ENCODE data around the gene DAAM2.

Gene DAAM2

DNA sequence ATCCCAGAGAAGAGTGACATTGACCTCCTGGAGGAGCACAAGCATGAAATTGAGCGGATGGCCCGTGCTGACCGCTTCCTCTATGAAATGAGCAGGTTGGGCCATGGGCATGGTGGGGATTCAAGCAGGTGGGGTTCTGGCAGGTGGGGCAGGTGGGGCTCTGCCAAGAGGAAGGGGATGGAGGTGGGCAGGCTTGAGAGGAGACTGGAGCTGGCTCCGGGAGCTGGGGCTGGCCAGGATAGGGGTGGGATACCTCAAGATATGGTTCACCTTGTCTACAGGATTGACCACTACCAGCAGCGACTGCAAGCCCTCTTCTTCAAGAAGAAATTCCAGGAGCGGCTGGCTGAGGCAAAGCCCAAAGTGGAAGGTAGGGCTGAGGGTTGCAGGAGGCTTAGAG is 99.2 kb downstream of the DAAM2 start:
- H3K36me3 ChIP-seq (ENCODE audit: control insufficient read depth in 1 of 2, insufficient read depth in 2 of 2, low read length in 2 of 2), result no peaks in the 10 kb centered on the region
- no peaks in the 10 kb centered on the region for H3K4me1 ChIP-seq (ENCODE audit: control insufficient read depth in 1 of 2, insufficient read depth in 2 of 2, low read length in 2 of 2)
- H3K9me3 ChIP-seq (ENCODE audit: control insufficient read depth in 1 of 2, low read length in 2 of 2), result no peaks in the 10 kb centered on the region
- no peak overlapping the region for H3K4me3 ChIP-seq (ENCODE audit: low read depth in 1 of 2, low read length in 2 of 2)
- H3K27ac ChIP-seq (ENCODE audit: low read depth, low read length), result no peak overlapping the region
- no peak overlapping the region for H3K9ac ChIP-seq (ENCODE audit: low read depth in 1 of 2, low read length in 2 of 2)
- no peaks in the 10 kb centered on the region for H3K27me3 ChIP-seq (ENCODE audit: control insufficient read depth in 1 of 2, insufficient read depth in 2 of 2, low read length in 2 of 2)

DNA sequence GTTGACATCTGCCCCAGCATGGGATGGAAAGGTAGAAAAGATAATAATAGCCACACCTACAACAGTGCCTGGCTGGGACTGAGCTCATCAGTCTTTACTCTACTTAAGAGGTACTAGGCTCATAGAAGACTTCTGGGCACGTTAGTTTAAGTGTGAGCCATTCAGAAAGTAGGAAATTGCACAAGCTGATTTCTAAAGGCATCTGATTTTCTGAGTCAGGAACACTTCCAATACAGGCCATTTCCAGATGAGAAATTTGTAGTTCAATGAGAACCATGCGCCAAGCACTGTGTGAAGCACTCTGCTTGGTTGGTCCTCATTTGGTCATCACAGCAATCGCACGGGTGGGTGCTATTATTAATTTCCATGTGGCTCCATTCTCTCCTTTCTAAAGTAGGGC is 99.8 kb downstream of the DAAM2 start:
- Histone ChIP-seq H3K4me3 (ENCODE audit: low read depth in 1 of 2, low read length in 2 of 2) (no peak overlapping the region), H3K27ac (ENCODE audit: low read depth, low read length) (no peak overlapping the region), H3K27me3 (ENCODE audit: control insufficient read depth in 1 of 2, insufficient read depth in 2 of 2, low read length in 2 of 2) (no peaks in the 10 kb centered on the region), H3K36me3 (ENCODE audit: control insufficient read depth in 1 of 2, insufficient read depth in 2 of 2, low read length in 2 of 2) (no peaks in the 10 kb centered on the region), H3K9me3 (ENCODE audit: control insufficient read depth in 1 of 2, low read length in 2 of 2) (no peaks in the 10 kb centered on the region), H3K9ac (ENCODE audit: low read depth in 1 of 2, low read length in 2 of 2) (no peak overlapping the region), H3K4me1 (ENCODE audit: control insufficient read depth in 1 of 2, insufficient read depth in 2 of 2, low read length in 2 of 2) (no peaks in the 10 kb centered on the region)

DNA sequence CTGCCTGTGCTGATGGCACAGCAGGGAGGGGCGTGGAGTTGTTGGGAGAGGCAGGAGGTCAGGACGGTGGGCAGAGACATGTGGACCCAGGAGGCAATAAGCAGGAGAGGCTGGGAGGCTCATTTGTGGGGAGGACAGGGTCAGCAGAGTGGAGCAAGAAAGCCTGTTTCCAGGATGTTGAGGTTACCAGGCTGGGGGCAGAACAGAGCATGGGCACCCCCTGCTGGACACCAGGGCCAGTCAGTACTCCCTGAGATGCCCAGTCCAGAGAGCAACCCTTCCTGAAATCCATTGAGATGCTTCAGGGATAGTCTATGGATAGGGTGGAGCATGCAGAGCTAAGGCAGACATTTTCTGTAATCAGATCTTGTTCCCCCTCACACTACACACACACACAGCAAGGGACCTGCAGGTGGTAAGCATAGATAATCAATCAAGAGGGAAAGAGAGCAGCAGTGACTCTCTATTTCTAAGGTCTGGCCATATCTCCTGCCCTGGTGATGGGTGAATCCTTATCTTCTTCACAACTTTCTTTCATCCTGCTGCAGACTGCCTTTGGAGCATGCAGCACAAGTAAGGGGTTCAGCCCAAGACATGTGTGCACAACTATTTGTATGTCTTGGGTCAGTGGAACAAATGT is 100.4 kb downstream of the DAAM2 start:
- Histone ChIP-seq H3K27me3 (ENCODE audit: control insufficient read depth in 1 of 2, insufficient read depth in 2 of 2, low read length in 2 of 2) (no peaks in the 10 kb centered on the region), H3K9ac (ENCODE audit: low read depth in 1 of 2, low read length in 2 of 2) (no peak overlapping the region), H3K27ac (ENCODE audit: low read depth, low read length) (no peak overlapping the region), H3K4me1 (ENCODE audit: control insufficient read depth in 1 of 2, insufficient read depth in 2 of 2, low read length in 2 of 2) (no peaks in the 10 kb centered on the region), H3K9me3 (ENCODE audit: control insufficient read depth in 1 of 2, low read length in 2 of 2) (no peaks in the 10 kb centered on the region), H3K36me3 (ENCODE audit: control insufficient read depth in 1 of 2, insufficient read depth in 2 of 2, low read length in 2 of 2) (peaks cover 0 to 4% of the 10 kb centered on the region in 2 donors), H3K4me3 (ENCODE audit: low read depth in 1 of 2, low read length in 2 of 2) (no peak overlapping the region)

DNA sequence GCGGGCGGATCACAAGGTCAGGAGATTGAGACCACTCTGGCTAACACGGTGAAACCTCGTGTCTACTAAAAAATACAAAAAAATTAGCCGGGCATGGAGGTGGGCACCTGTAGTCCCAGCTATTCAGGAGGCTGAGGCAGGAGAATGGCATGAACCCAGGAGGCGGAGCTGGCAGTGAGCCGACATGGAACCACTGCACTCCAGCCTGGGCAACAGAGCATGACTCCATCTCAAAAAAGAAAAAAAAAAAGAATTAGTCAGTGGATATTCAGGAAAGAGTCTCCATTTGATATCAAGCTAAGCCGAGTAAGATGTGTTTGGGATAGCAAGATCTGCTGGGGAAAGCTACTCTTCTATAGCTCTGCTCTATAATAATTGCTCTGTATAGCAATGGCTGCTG is 101.1 kb downstream of the DAAM2 start:
- Histone ChIP-seq H3K36me3 (ENCODE audit: control insufficient read depth in 1 of 2, insufficient read depth in 2 of 2, low read length in 2 of 2) (peaks cover 0 to 4% of the 10 kb centered on the region in 2 donors), H3K27me3 (ENCODE audit: control insufficient read depth in 1 of 2, insufficient read depth in 2 of 2, low read length in 2 of 2) (no peaks in the 10 kb centered on the region), H3K9ac (ENCODE audit: low read depth in 1 of 2, low read length in 2 of 2) (no peak overlapping the region), H3K4me1 (ENCODE audit: control insufficient read depth in 1 of 2, insufficient read depth in 2 of 2, low read length in 2 of 2) (peaks cover 0 to 4% of the 10 kb centered on the region in 2 donors), H3K9me3 (ENCODE audit: control insufficient read depth in 1 of 2, low read length in 2 of 2) (no peaks in the 10 kb centered on the region), H3K4me3 (ENCODE audit: low read depth in 1 of 2, low read length in 2 of 2) (no peak overlapping the region), H3K27ac (ENCODE audit: low read depth, low read length) (no peak overlapping the region)

DNA sequence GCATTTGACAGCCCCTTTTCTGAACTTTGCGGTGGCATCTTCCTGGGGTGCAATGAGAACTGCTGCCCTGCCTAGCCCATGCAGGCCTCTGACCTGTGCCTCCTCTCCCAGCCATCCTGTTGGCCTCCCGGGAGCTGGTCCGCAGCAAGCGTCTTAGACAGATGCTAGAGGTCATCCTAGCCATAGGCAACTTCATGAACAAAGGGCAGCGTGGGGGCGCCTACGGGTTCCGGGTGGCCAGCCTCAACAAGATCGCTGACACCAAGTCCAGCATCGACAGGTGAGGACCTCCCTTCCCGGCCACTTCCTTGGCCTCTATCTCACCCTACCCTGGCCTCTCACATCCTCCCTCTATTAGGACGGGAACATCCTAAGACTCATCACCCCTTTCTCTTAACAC is 104.5 kb downstream of the DAAM2 start:
- no peak overlapping the region for H3K4me3 ChIP-seq (ENCODE audit: low read depth in 1 of 2, low read length in 2 of 2)
- H3K9me3 ChIP-seq (ENCODE audit: control insufficient read depth in 1 of 2, low read length in 2 of 2), result no peaks in the 10 kb centered on the region
- no peak overlapping the region for H3K9ac ChIP-seq (ENCODE audit: low read depth in 1 of 2, low read length in 2 of 2)
- H3K36me3 ChIP-seq (ENCODE audit: control insufficient read depth in 1 of 2, insufficient read depth in 2 of 2, low read length in 2 of 2), result peaks cover 0 to 8% of the 10 kb centered on the region in 2 donors
- peaks cover 0 to 5% of the 10 kb centered on the region in 2 donors for H3K4me1 ChIP-seq (ENCODE audit: control insufficient read depth in 1 of 2, insufficient read depth in 2 of 2, low read length in 2 of 2)
- peaks cover 0 to 4% of the 10 kb centered on the region in 2 donors for H3K27me3 ChIP-seq (ENCODE audit: control insufficient read depth in 1 of 2, insufficient read depth in 2 of 2, low read length in 2 of 2)
- H3K27ac ChIP-seq (ENCODE audit: low read depth, low read length), result no peak overlapping the region

DNA sequence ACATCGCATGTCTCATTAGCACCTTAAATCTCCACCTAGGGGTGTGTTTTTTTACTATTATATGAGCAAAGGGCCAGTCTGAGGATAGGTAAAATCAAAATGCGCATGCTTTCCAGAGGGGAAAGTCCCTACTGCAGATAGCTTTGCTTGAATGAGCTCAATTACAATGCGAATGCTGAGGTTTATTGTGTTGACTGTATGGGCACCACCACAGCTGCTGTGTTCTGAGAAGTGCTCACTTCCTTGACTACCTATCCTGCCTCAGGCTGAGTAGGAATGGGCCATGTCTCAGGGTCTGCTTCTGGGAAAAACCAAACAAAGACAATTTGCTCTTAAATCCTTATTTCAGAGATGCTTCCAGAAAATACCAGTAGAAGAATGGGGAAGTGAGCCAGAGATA is 105.5 kb downstream of the DAAM2 start:
- Histone ChIP-seq H3K4me3 (ENCODE audit: low read depth in 1 of 2, low read length in 2 of 2) (no peak overlapping the region), H3K27ac (ENCODE audit: low read depth, low read length) (no peak overlapping the region), H3K9ac (ENCODE audit: low read depth in 1 of 2, low read length in 2 of 2) (no peak overlapping the region), H3K27me3 (ENCODE audit: control insufficient read depth in 1 of 2, insufficient read depth in 2 of 2, low read length in 2 of 2) (peaks cover 0 to 4% of the 10 kb centered on the region in 2 donors), H3K36me3 (ENCODE audit: control insufficient read depth in 1 of 2, insufficient read depth in 2 of 2, low read length in 2 of 2) (peaks cover 0 to 10% of the 10 kb centered on the region in 2 donors), H3K9me3 (ENCODE audit: control insufficient read depth in 1 of 2, low read length in 2 of 2) (no peaks in the 10 kb centered on the region), H3K4me1 (ENCODE audit: control insufficient read depth in 1 of 2, insufficient read depth in 2 of 2, low read length in 2 of 2) (peaks cover 0 to 5% of the 10 kb centered on the region in 2 donors)

DNA sequence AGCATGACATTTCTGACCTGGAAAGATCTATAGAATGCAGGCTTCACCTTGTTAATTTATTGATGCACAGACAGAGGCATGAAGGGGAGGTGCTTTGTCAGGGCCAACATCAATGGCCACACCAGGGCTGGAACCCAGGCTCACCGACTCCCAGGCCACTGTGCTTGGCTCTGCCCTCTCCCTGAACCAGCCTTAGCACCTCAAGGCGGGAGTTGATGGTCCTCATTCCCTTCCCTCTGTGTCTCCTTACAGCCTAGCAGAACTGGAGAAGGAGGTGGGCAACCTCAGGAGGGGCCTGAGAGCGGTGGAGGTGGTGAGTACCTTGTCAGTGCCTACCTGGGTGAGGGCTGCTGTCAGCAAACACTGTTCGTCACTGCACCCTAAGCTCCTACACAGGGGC is 106.4 kb downstream of the DAAM2 start:
- Histone ChIP-seq H3K27ac (ENCODE audit: low read depth, low read length) (no peak overlapping the region), H3K27me3 (ENCODE audit: control insufficient read depth in 1 of 2, insufficient read depth in 2 of 2, low read length in 2 of 2) (peaks cover 0 to 4% of the 10 kb centered on the region in 2 donors), H3K4me3 (ENCODE audit: low read depth in 1 of 2, low read length in 2 of 2) (no peak overlapping the region), H3K4me1 (ENCODE audit: control insufficient read depth in 1 of 2, insufficient read depth in 2 of 2, low read length in 2 of 2) (peaks cover 0 to 5% of the 10 kb centered on the region in 2 donors), H3K9ac (ENCODE audit: low read depth in 1 of 2, low read length in 2 of 2) (no peak overlapping the region), H3K36me3 (ENCODE audit: control insufficient read depth in 1 of 2, insufficient read depth in 2 of 2, low read length in 2 of 2) (peaks cover 0 to 11% of the 10 kb centered on the region in 2 donors), H3K9me3 (ENCODE audit: control insufficient read depth in 1 of 2, low read length in 2 of 2) (no peaks in the 10 kb centered on the region)

DNA sequence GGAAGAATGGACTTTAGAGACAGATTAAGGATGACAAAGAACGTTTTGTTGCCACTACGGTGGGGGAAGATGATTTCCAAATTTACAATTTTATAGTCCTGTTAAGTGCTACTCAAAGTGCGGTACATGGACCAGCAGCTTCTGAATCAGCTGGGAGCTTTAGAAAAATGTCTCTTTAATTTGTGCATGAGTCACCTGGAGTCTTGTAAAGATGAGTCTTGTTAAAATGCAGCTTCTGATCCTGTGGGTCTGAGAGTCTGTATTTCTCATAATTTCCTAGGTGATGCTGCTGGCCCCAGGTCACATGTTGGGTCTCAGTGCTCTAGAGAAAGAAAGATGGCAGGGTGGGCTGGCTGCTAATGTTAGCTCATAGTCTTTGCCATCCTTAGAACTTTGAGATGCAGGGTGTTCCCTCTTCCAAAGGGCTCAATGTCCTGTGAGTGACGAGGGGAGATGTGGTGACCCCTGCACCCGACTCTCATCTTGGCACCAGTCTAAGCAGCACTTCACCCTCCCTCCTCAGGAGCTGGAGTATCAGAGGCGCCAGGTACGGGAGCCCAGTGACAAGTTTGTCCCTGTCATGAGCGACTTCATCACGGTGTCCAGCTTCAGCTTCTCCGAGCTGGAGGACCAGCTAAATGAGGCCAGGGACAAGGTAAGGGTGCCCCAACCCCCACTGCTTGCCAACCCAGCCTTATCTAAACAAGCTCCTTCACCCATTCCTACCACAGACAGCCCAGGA is 107.5 kb downstream of the DAAM2 start:
- H3K27me3 ChIP-seq (ENCODE audit: control insufficient read depth in 1 of 2, insufficient read depth in 2 of 2, low read length in 2 of 2), result peaks cover 0 to 4% of the 10 kb centered on the region in 2 donors
- no peak overlapping the region for H3K27ac ChIP-seq (ENCODE audit: low read depth, low read length)
- H3K9ac ChIP-seq (ENCODE audit: low read depth in 1 of 2, low read length in 2 of 2), result no peak overlapping the region
- peaks cover 0 to 11% of the 10 kb centered on the region in 2 donors for H3K36me3 ChIP-seq (ENCODE audit: control insufficient read depth in 1 of 2, insufficient read depth in 2 of 2, low read length in 2 of 2)
- H3K4me3 ChIP-seq (ENCODE audit: low read depth in 1 of 2, low read length in 2 of 2), result no peak overlapping the region
- H3K9me3 ChIP-seq (ENCODE audit: control insufficient read depth in 1 of 2, low read length in 2 of 2), result no peaks in the 10 kb centered on the region
- peaks cover 0 to 5% of the 10 kb centered on the region in 2 donors for H3K4me1 ChIP-seq (ENCODE audit: control insufficient read depth in 1 of 2, insufficient read depth in 2 of 2, low read length in 2 of 2)

DNA sequence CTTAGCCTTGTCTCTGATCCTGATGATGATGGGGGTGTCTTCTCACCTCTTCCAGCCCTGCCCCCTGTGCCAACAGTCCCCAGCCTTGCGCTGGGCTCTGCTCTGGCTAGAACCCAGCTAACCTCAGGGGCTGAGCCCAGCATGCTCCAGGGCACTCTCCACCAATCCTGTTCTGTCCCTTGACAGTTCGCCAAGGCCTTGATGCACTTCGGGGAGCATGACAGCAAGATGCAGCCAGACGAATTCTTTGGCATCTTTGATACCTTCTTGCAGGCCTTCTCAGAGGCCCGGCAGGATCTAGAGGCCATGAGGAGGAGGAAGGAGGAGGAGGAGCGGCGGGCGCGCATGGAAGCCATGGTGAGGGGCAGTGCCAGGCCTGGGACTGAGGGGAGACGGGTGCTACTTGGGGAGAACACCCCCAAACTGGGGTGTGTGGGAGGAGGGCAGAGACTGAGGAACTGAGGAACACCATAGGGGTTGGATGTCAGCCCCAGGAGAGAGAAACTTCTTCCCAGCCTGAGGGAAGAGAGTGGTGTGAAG is 109.0 kb downstream of the DAAM2 start:
- no peaks in the 10 kb centered on the region for H3K9me3 ChIP-seq (ENCODE audit: control insufficient read depth in 1 of 2, low read length in 2 of 2)

DNA sequence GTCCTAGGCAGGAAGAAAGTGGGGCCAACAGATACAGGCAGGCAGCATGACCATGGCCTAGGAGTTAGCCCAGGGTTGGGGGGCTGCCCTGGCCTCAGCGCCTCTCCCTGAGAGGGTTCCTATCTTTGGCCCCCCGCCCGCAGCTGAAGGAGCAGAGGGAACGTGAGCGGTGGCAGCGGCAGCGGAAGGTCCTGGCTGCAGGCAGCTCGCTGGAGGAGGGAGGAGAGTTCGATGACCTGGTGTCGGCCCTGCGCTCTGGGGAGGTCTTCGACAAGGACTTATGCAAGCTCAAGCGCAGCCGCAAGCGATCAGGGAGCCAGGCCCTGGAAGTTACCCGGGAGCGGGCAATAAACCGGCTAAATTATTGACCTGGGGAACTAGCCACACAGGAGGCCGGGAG is 109.5 kb downstream of the DAAM2 start:
- Histone ChIP-seq H3K36me3 (ENCODE audit: control insufficient read depth in 1 of 2, insufficient read depth in 2 of 2, low read length in 2 of 2) (peaks cover 0 to 27% of the 10 kb centered on the region in 2 donors), H3K9ac (ENCODE audit: low read depth in 1 of 2, low read length in 2 of 2) (no peak overlapping the region), H3K27ac (ENCODE audit: low read depth, low read length) (no peak overlapping the region), H3K4me3 (ENCODE audit: low read depth in 1 of 2, low read length in 2 of 2) (no peak overlapping the region), H3K4me1 (ENCODE audit: control insufficient read depth in 1 of 2, insufficient read depth in 2 of 2, low read length in 2 of 2) (peaks cover 0 to 5% of the 10 kb centered on the region in 2 donors), H3K27me3 (ENCODE audit: control insufficient read depth in 1 of 2, insufficient read depth in 2 of 2, low read length in 2 of 2) (peaks cover 0 to 4% of the 10 kb centered on the region in 2 donors), H3K9me3 (ENCODE audit: control insufficient read depth in 1 of 2, low read length in 2 of 2) (no peaks in the 10 kb centered on the region)

More for the DNA sequence above, 109.0 kb downstream of the DAAM2 start:
- peaks cover 0 to 4% of the 10 kb centered on the region in 2 donors for H3K27me3 ChIP-seq (ENCODE audit: control insufficient read depth in 1 of 2, insufficient read depth in 2 of 2, low read length in 2 of 2)
- H3K36me3 ChIP-seq (ENCODE audit: control insufficient read depth in 1 of 2, insufficient read depth in 2 of 2, low read length in 2 of 2), result peaks cover 0 to 24% of the 10 kb centered on the region in 2 donors
- H3K27ac ChIP-seq (ENCODE audit: low read depth, low read length), result no peak overlapping the region
- H3K9ac ChIP-seq (ENCODE audit: low read depth in 1 of 2, low read length in 2 of 2), result no peak overlapping the region
- H3K4me1 ChIP-seq (ENCODE audit: control insufficient read depth in 1 of 2, insufficient read depth in 2 of 2, low read length in 2 of 2), result peaks cover 0 to 5% of the 10 kb centered on the region in 2 donors
- H3K4me3 ChIP-seq (ENCODE audit: low read depth in 1 of 2, low read length in 2 of 2), result no peak overlapping the region
